Fibroblast of skin of abdomen (primary cell): Measurements from ENCODE around the gene RNF157.

ENCODE experiments used
- DNase-seq: peaks from one replicate; pipeline ENCODE4 v3.0.0-alpha.2; 2013

The RNF157 gene

DNA sequence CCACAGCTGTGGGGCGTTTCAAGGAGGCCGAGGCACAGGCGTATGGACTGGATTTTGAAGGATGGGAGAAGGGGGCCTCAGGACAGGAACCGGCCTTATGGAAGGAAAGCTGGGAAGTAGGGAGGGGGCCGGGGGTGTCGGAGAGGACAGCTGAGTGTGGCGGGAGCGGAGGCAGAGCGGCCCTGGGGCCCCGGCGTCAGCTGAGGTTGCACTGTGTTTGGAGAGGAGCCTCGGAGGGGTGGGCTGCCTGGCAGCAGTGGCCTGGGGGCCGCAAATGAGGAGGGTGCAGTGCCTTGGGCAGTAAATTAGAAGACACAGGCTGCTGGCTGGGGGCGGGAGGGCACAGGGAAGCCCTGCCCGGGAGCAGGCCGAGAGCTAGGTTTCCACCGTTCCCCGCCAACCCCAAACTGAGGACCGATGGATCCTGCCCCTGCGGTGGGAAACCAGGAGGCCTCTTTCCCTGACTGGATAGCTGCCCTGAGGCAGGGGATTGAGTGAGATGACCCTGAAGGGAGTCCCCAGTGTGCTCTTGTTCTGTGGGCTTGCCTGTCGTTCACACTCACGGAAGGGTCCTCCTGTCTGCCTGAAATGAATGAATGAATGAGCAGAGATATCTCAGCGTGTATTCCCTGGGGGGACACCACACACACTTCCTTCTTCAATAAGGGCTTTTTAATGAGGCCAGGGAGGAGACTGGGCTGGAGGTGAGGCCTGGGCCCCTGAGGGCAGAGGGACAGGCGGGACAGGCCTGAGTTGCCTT lies 117.7 kb downstream of the RNF157 start:
- no peak for DNase-seq

- peak; percentile 45 for DNase-seq
These were observed 118.3 kb downstream of the RNF157 start for GRCh38 chr17:76121932-76122430.

DNA sequence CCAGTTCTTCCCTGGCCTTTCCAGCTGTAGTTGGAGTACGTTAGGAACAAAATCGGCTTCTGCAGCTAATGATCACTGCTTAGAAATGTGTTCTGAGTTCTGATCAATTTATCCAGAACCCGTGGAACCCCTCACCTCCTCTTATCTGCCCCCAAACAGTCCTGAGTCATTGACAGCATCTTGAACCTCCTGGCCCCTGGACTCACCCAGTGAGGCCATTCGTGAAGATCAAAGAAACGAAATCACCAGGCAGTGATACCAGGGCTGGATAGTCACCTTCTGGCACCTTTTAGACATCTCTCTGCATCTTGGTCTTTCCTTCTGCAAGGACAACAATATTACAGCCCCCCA lies 119.7 kb downstream of the RNF157 start:
- DNase-seq = no peak

GRCh38 chr17:76119409-76120371 lies 120.6 kb downstream of the RNF157 start:
- no peak for DNase-seq

DNA sequence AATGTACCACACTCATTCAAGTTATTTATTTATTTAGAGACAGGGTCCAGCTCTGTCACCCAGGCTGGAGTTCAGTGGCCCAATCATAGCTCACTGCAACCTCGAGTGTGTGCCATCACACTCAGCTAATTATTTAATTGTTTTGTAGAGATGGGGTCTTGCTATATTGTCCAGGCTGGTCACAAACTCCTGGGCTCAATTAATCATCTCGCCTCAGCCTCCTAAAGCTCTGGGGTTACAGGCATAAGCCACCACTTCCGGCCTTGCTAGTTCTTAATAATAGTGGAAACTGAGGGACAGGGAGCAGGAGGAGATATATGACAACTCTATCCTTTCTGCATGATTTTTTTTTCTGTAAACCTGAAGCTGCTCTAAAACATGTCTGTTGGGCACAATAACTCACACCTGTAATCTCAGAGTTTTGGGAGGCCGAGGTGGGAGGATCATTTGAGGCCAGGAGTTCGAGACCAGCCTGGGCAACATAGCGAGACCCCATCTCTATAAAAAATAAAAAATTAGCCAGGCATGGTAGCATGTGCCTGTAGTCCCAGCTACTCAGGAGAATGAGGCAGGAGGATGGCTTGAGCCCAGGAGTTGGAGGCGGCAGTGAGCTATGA lies 125.0 kb downstream of the RNF157 start:
- DNase-seq = no peak

DNA sequence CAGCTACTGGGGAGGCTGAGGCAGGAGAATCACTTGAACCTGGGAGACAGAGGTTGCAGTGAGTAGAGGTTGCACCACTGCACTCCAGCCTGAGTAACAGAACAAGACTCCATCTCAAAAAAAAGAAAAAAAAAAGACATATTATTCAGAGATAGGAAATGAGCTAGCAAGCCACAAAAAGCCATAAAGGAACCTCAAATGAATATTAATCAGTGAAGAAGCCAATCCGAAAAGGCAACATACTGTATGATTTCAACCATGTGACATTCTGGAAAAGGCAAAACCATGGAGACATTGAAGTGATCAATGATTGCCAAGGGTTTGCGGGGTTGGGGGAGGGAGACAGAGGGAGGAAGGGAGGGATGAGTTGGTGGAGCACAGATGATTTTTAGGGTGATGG lies 128.3 kb downstream of the RNF157 start:
- DNase-seq = peak; percentile 68

DNA sequence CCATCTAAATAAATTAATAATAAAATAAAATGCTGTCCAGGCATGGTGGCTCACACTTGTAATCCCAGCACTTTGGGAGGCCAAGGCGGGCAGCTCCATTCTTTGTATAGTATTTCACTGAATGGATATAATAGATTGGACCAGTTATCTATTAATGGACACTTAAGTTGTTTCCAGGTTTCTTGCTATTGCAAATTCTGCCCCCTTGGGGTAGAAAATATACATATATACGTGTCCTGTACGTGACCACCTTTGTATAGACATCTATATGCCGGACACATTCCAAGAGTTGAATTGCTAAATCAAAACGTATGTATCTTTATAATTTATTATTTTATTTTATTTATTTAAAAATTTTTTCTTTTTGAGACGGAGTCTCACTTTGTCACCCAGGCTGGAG lies 132.8 kb downstream of the RNF157 start:
- no peak for DNase-seq

- peak; percentile 54 for DNase-seq
These were observed 133.6 kb downstream of the RNF157 start for GRCh38 chr17:76106703-76107102.

GRCh38 chr17:76104896-76105231 lies 135.4 kb downstream of the RNF157 start:
- DNase-seq = no peak

DNA sequence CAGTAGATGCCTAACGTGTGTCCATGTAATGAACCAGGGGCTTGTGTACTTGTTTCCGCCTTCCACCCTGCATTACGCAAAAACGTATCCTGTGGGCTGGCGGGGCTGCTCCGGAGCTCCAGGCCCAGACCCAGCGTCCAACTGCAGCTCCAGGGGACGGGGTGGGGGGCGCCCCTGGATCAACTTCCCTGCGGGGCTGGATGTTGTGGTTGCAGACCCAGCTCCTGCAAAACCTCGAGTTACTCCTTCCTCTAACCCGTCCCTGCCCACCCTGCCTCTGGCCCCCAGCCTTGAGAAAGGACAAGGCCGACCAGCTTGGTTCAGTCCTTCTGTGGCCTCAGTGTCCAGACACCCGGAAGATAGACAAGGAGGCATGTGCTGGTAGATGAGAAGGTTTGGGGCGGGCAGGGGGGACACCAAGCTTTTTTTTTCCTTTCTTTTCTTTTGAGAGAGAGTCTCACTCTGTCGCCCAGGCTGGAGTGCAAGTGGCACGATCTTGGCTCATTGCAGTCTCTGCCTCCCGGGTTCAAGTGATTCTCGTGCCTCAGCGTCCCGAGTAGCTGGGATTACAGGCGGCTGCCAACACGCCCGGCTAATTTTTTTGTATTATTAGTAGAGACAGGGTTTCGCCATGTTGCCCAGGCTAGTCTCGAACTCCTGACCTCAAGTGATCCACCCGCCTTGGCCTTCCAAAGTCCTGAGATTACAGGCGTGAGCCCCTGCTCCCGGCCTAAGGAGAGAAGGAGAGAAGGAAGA lies 136.0 kb downstream of the RNF157 start:
- DNase-seq = no peak

DNA sequence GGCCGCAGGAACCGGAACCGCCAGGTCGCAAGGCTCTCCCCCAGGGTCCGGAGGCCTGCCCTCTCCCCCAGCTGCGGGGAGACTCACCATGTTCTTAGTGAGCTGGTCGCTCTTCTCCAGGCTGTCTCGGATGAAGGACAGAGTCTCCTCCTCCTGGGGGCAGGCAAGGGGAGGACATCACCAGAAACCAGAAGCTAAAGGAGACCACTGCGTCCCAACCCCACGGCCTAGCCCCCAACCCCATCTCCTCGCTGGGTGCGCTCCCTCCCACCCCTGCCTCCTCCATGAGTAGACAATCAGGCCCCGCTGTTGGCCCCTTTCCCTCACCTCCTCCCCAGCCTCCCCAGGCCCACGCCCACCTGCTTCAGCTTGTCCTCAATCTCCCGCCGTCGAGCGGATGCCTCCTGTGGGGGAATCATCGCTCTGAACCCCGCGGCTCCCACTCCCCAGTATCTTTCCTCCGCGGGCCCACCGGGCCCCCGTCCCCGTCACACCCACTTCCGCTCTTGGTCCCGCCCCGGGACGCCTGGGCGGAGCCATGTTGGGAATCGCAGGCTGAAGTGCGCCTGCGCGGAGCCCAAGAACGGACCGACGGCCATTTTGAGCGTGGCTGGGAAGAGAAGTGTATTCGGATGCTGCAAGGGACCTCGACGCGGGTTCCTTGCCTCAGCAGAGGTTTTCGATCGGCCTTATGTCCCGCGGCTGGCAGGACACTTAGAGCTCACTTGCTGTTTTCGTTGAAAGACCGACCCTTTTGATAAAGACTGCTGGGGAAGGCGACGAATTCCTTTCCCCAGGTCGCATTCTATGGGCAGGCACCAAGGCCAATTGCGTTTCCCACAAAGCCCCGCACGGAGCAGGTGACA lies 136.8 kb downstream of the RNF157 start, which contains the start of gene EXOC7:
EXOC7 (minus strand) TSS at position 514 of the 866 bp plus-strand sequence; CDS start at position 419, 95 bp downstream.
- peak; percentile 90 for DNase-seq

DNA sequence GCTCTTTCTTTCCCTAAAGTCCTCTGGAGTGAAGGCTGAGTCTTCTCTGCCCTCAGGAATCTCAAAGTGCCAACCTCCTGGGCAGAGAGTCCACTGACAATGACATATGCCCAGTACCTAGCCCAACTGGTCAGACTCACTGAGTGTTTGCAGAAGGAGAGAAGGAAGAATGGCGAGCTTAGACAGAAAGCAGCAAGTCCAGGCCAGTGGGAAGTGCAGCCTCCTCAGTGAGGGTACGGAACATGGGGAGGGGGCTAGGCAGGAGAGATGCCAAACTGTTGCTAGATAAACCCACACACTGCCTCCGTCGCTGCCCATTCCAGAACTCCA lies 137.4 kb downstream of the RNF157 start:
- no peak for DNase-seq

DNA sequence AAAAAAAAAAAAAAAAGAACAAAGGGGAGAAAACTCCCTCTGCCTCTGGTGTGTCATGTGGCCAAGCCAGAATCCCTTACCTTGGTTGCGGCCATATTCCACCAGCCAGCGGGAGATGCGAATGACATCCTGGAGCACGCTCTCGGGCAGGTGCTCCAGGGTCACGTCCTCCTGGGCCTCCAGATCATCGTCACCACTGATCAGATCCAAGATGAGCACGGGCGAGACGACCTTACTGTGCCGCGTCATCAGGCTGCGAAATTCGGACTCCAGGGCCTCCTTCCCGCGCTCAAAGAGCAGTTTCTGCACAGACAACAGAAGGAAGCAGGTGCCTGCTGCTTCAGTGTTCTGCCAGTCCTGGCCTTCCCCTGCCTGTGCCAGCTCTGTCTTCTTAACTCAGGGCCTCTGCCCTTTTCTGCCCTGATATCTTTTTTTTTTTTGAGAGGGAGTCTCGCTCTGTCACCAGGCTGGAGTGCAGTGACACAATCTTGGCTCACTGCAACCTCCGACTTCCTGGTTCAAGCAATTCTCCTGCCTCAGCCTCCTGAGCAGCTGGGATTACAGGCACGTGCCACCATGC lies 142.5 kb downstream of the RNF157 start:
- DNase-seq = no peak

DNA sequence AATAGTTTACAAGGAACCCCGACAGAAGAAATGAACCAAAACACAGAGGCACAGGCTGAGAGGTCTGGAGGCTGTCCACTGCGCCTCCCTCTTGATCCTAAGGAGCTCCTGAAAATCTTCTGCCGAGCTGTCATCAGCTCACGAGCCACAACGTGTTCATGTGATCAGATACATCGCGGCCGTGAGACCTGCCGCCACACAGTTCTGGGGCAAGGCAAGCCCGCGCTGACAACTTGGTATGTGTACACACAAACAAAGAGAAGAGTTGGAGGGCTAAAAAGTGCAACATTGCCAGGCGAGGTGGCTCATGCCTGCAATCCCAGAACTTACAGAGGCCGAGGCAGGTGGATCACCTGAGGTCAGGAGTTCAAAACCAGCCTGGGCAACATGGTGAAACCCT lies 144.3 kb downstream of the RNF157 start:
- DNase-seq = no peak

DNA sequence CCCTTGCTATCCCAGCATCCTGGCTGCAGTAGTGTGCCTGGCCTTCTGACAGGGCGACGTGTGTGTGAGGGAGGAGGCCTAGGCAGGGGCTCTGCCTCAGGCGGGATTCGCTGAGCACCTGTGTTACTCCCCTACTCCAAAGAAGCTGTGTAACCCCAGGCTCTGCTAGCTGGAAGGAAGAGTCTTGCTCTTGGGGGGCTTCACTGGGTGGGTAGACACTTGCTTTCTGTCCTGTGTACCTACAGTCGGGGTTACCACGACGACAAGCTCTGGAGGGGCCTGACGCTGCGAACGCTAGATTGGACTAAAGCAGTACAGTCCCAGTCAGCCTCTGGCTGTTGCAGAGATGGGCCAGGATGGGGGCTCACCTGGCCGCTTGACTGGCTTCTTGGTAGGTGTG lies 146.2 kb downstream of the RNF157 start:
- DNase-seq = no peak

GRCh38 chr17:76092526-76093413 lies 147.5 kb downstream of the RNF157 start:
- DNase-seq = no peak
